BJ (cell line): ENCODE measurements around the gene OASL. TPM values are rescaled to one million over a fixed set of nuclear protein-coding genes. Genes with fewer than 3 reads are reported as not detected.

ENCODE experiments used
- CTCF ChIA-PET: fragments of 350-600 bp; formaldehyde crosslinking; extraction: SDS; loops from one replicate; lab custom pipeline; 2021; ENCODE audit warnings: antibody characterized with exemption, inconsistent platforms; lab: Yijun Ruan, JAX
- POLR2A ChIA-PET: fragments of 300-600 bp; sonication (Branson Sonifier 250); formaldehyde crosslinking; extraction: SDS; loops from one replicate; lab custom pipeline; 2021; ENCODE audit warnings: antibody characterized with exemption; lab: Charles Lee
- DNase-seq: peaks from one replicate; pipeline ENCODE4 v3.0.0-alpha.2; 2011; ENCODE audit warnings: low read depth
- H3K27me3 ChIP-seq: 2 replicates; pipeline ENCODE4 v1.6.0; 2011; ENCODE audit warnings: low read length; ENCODE audit not compliant: control insufficient read depth, insufficient read depth
- H3K36me3 ChIP-seq: 2 replicates; pipeline ENCODE4 v1.5.1; 2011; ENCODE audit warnings: low read length; ENCODE audit not compliant: control insufficient read depth, insufficient read depth
- H3K4me3 ChIP-seq: 2 replicates; pipeline ENCODE4 v1.5.1; 2011; ENCODE audit warnings: low read depth, mild to moderate bottlenecking, control low read depth, low read length
- CTCF ChIP-seq: IDR thresholded peaks from 2 replicates; pipeline ENCODE4 v1.5.1; 2011; ENCODE audit warnings: low read depth, mild to moderate bottlenecking, control low read depth, inconsistent platforms, low read length, moderate library complexity; ENCODE audit not compliant: insufficient read depth
- polyA plus RNA-seq: library from polyadenylated mRNA; depleted of rRNA; stranded (reverse); fragments of >200 nt; gene quantifications from 2 replicates; pipeline ENCODE4 v1.2.3, GENCODE V29; 2011

OASL gene
- polyA plus RNA-seq, 1 experiment = 0.67 TPM

GRCh38 chr12:120982659-120983058, 56.4 kb downstream of the OASL start:
- no peaks in the 10 kb centered on the region for H3K27me3 ChIP-seq
- no peak for TF ChIP-seq CTCF
- DNase-seq = no peak
- ChIA-PET POLR2A (no interaction called here), CTCF (interaction anchor here (0.6 to 1.5 kb wide), 3 partner anchors 9 to 395 kb away, joined by 4 to 6 read pairs (median 5); no protein-coding TSS in a partner anchor)
- no peak overlapping the region for H3K4me3 ChIP-seq
- H3K36me3 ChIP-seq = no peaks in the 10 kb centered on the region

- ChIA-PET CTCF (interaction anchor here (0.7 to 2.2 kb wide), 4 partner anchors 10 to 335 kb away, joined by 3 to 13 read pairs (median 6); no protein-coding TSS in a partner anchor), POLR2A (interaction anchor here (0.7 kb wide), 1 partner anchor 95 kb away, joined by 3 read pairs; no protein-coding TSS in a partner anchor)
- H3K4me3 ChIP-seq = no peak overlapping the region
- no peaks in the 10 kb centered on the region for H3K27me3 ChIP-seq
- H3K36me3 ChIP-seq = no peaks in the 10 kb centered on the region
- no peak for TF ChIP-seq CTCF
- no peak for DNase-seq
These were observed 57.6 kb downstream of the OASL start for GRCh38 chr12:120981407-120981941.

GRCh38 chr12:120980800-120981368, 58.2 kb downstream of the OASL start:
- POLR2A ChIA-PET = no interaction called here
- no peak for TF ChIP-seq CTCF
- H3K36me3 ChIP-seq = no peaks in the 10 kb centered on the region
- H3K4me3 ChIP-seq = no peak overlapping the region
- CTCF ChIA-PET = interaction anchor here (0.7 to 2.2 kb wide), 4 partner anchors 9 to 334 kb away, joined by 3 to 13 read pairs (median 6); no protein-coding TSS in a partner anchor
- H3K27me3 ChIP-seq = no peaks in the 10 kb centered on the region
- DNase-seq = no peak

- Histone ChIP-seq H3K4me3 (no peak overlapping the region), H3K36me3 (no peaks in the 10 kb centered on the region), H3K27me3 (no peaks in the 10 kb centered on the region)
- POLR2A ChIA-PET = no interaction called here
- no peak for DNase-seq
- CTCF ChIA-PET = interaction anchor here (1.2 to 2.2 kb wide), 3 partner anchors 8 to 334 kb away, joined by 4 to 13 read pairs (median 7); no protein-coding TSS in a partner anchor
- TF ChIP-seq CTCF = no peak
These were observed 59.0 kb downstream of the OASL start for GRCh38 chr12:120979862-120980696.

GRCh38 chr12:120979220-120979861, 59.7 kb downstream of the OASL start:
- no peaks in the 10 kb centered on the region for H3K36me3 ChIP-seq
- no peak for TF ChIP-seq CTCF
- H3K27me3 ChIP-seq = no peaks in the 10 kb centered on the region
- ChIA-PET CTCF (interaction anchor here (1.4 to 2.3 kb wide), 4 partner anchors 7 to 396 kb away, joined by 3 to 13 read pairs (median 6); no protein-coding TSS in a partner anchor), POLR2A (no interaction called here)
- DNase-seq = no peak
- no peak overlapping the region for H3K4me3 ChIP-seq
